Neuronal stem cell (in vitro differentiated cells): ENCODE data around the gene BLVRA.
A peak's percentile ranks its signal among the peaks of the same experiment; 100 is the strongest.
"Not testable (repeated sequence)": the region's sequence is repeated elsewhere in the genome, so short reads cannot be mapped to it uniquely, and the experiment has no call there.

Experiments used
- DNase-seq: peaks from one replicate; pipeline ENCODE4 v3.0.0-alpha.2; 2013; ENCODE audit warnings: low spot score
- H2AFZ ChIP-seq: one replicate; pipeline ENCODE4 v1.6.1; 2013; ENCODE audit warnings: mild to moderate bottlenecking, low read length, inconsistent platforms
- H2AK5ac ChIP-seq: 2 replicates; pipeline ENCODE4 v1.6.1; 2013; ENCODE audit warnings: low read depth, mild to moderate bottlenecking, inconsistent platforms, low read length, moderate library complexity, mixed read lengths
- H2BK120ac ChIP-seq: 2 replicates; pipeline ENCODE4 v1.6.1; 2013; ENCODE audit warnings: low read depth, mild to moderate bottlenecking, inconsistent platforms, low read length, moderate library complexity, mixed read lengths
- H2BK12ac ChIP-seq: one replicate; pipeline ENCODE4 v1.6.1; 2013; ENCODE audit warnings: low read length, inconsistent platforms
- H2BK15ac ChIP-seq: 2 replicates; pipeline ENCODE4 v1.6.1; 2013; ENCODE audit warnings: mild to moderate bottlenecking, low read length, inconsistent platforms, mixed read lengths
- H2BK5ac ChIP-seq: one replicate; pipeline ENCODE4 v1.6.1; 2013; ENCODE audit warnings: inconsistent platforms, mild to moderate bottlenecking, low read length, moderate library complexity
- H3K14ac ChIP-seq: one replicate; pipeline ENCODE4 v1.6.1; 2013; ENCODE audit warnings: low read length, inconsistent platforms
- H3K18ac ChIP-seq: 2 replicates; pipeline ENCODE4 v1.6.1; 2013; ENCODE audit warnings: low read length, inconsistent platforms
- H3K23ac ChIP-seq: 2 replicates; pipeline ENCODE4 v1.6.1; 2013; ENCODE audit warnings: low read depth, mild to moderate bottlenecking, mixed read lengths, low read length, inconsistent platforms; ENCODE audit not compliant: poor library complexity
- H3K27ac ChIP-seq: replicated peaks from 3 replicates; pipeline ENCODE4 v1.5.1; 2013; ENCODE audit warnings: low read length, inconsistent platforms
- H3K27me3 ChIP-seq, 3 experiments: 2 replicates each; pipeline ENCODE4 v1.6.1; 2013; ENCODE audit warnings: low read length in 3 of 3, mild to moderate bottlenecking in 2 of 3, inconsistent platforms in 1 of 3, low read depth in 1 of 3, mixed read lengths in 1 of 3, moderate library complexity in 1 of 3; ENCODE audit not compliant: control insufficient read depth in 3 of 3, insufficient read depth in 3 of 3
- H3K36me3 ChIP-seq, 2 donors: replicated peaks in 1 of 2; 2 replicates each; pipeline ENCODE4 v1.6.1; 2013; ENCODE audit warnings: low read length in 2 of 2; ENCODE audit not compliant: control insufficient read depth in 2 of 2, insufficient read depth in 2 of 2
- H3K4ac ChIP-seq: 2 replicates; pipeline ENCODE4 v1.6.1; 2013; ENCODE audit warnings: inconsistent platforms, mild to moderate bottlenecking, low read length, moderate library complexity
- H3K4me1 ChIP-seq, 2 donors: 1 replicate in 1 of 2; 2 replicates in 1 of 2; pipeline ENCODE4 v1.6.1; 2013; ENCODE audit warnings: low read length in 2 of 2, low read depth in 1 of 2; ENCODE audit not compliant: control insufficient read depth in 2 of 2, insufficient read depth in 1 of 2
- H3K4me2 ChIP-seq: one replicate; pipeline ENCODE4 v1.6.1; 2013; ENCODE audit warnings: mild to moderate bottlenecking, low read length, inconsistent platforms; ENCODE audit not compliant: insufficient read depth, poor library complexity, severe bottlenecking
- H3K4me3 ChIP-seq, 2 donors: 2 replicates each; pipeline ENCODE4 v1.5.1; 2013; ENCODE audit warnings: low read length in 2 of 2, mild to moderate bottlenecking in 2 of 2, inconsistent platforms in 1 of 2, moderate library complexity in 1 of 2
- H3K79me1 ChIP-seq: one replicate; pipeline ENCODE4 v1.6.1; 2013; ENCODE audit warnings: low read depth, mild to moderate bottlenecking, inconsistent platforms, low read length, moderate library complexity
- H3K9ac ChIP-seq: one replicate; pipeline ENCODE4 v1.6.1; 2013; ENCODE audit warnings: mild to moderate bottlenecking, low read depth, low read length, inconsistent platforms; ENCODE audit not compliant: poor library complexity
- H3K9me3 ChIP-seq, 2 donors: replicated peaks in 1 of 2; 2 replicates each; pipeline versions ENCODE3 to v1.6.1; 2013; ENCODE audit warnings: low read length in 2 of 2, mild to moderate bottlenecking in 2 of 2, inconsistent platforms in 1 of 2, low read depth in 1 of 2, mixed read lengths in 1 of 2, moderate library complexity in 1 of 2; ENCODE audit not compliant: control insufficient read depth in 2 of 2, insufficient read depth in 1 of 2
- H4K8ac ChIP-seq: one replicate; pipeline ENCODE4 v1.6.1; 2013; ENCODE audit warnings: low read depth, mild to moderate bottlenecking, inconsistent platforms, low read length, moderate library complexity
- H4K91ac ChIP-seq: one replicate; pipeline ENCODE4 v1.6.1; 2013; ENCODE audit warnings: low read length, low read depth, mild to moderate bottlenecking, inconsistent platforms; ENCODE audit not compliant: poor library complexity
- WGBS, 2 donors: extraction: QIAGEN DNeasy Blood & Tissue Kit; methylation state at CpG; one replicate each; pipeline ENCODE4 v1.1.7; 2013; ENCODE audit warnings: missing lambda C conversion rate in 2 of 2, mixed read lengths in 1 of 2; ENCODE audit not compliant: insufficient read length in 2 of 2, insufficient replicate concordance in 1 of 2; ENCODE audit errors: extremely low coverage in 2 of 2; 5-methylcytosine and 5-hydroxymethylcytosine counted together

BLVRA gene

GRCh38 chr7:43731494-43731893, 27.0 kb upstream of the BLVRA start:
- not testable (repeated sequence) for H3K23ac ChIP-seq, H3K4me1 ChIP-seq, H3K79me1 ChIP-seq, H3K4ac ChIP-seq, H2BK15ac ChIP-seq, H2AK5ac ChIP-seq, H3K27me3 ChIP-seq, H3K14ac ChIP-seq, H4K91ac ChIP-seq, H2BK120ac ChIP-seq, H3K4me3 ChIP-seq, H4K8ac ChIP-seq, H3K9ac ChIP-seq, H2AFZ ChIP-seq, H3K36me3 ChIP-seq, H2BK12ac ChIP-seq, DNase-seq, H3K27ac ChIP-seq, H3K4me2 ChIP-seq, H3K9me3 ChIP-seq, H3K18ac ChIP-seq, H2BK5ac ChIP-seq
- WGBS, 2 donors: no CpG with 5 or more reads among the region's 3 CpGs

GRCh38 chr7:43734575-43735332, 23.7 kb upstream of the BLVRA start:
- H3K4me1 ChIP-seq, H3K18ac ChIP-seq, H3K79me1 ChIP-seq, H2BK12ac ChIP-seq, H3K9me3 ChIP-seq, H2BK5ac ChIP-seq, H3K9ac ChIP-seq, H3K4me2 ChIP-seq, H2BK15ac ChIP-seq, H3K14ac ChIP-seq, H3K4ac ChIP-seq, H4K8ac ChIP-seq, H4K91ac ChIP-seq, H3K36me3 ChIP-seq, H3K4me3 ChIP-seq, H3K27me3 ChIP-seq, H2AK5ac ChIP-seq, H3K23ac ChIP-seq, H2BK120ac ChIP-seq, H3K27ac ChIP-seq, DNase-seq: not testable (repeated sequence)
- no CpG with 5 or more reads among the region's 18 CpGs for WGBS, 2 donors
- H2AFZ ChIP-seq: peak overlapping the region; percentile 56

- H2BK5ac ChIP-seq: no peak overlapping the region
- no peak overlapping the region for H3K9ac ChIP-seq
- H3K27ac ChIP-seq: no peak overlapping the region
- no peak overlapping the region for H2AFZ ChIP-seq
- H4K8ac ChIP-seq: no peak overlapping the region
- peaks cover 0 to under 1% of the 10 kb centered on the region in 2 donors for H3K4me1 ChIP-seq
- no peak overlapping the region for H3K14ac ChIP-seq
- no CpG with 5 or more reads among the region's 1 CpG for WGBS, 2 donors
- H3K79me1 ChIP-seq: no peaks in the 10 kb centered on the region
- DNase-seq: no peak
- H3K4ac ChIP-seq: no peak overlapping the region
- H3K18ac ChIP-seq: no peak overlapping the region
- H3K4me3 ChIP-seq: no peak overlapping the region
- H2BK120ac ChIP-seq: no peak overlapping the region
- H3K9me3 ChIP-seq: peaks cover 0 to 2% of the 10 kb centered on the region in 2 donors
- H2AK5ac ChIP-seq: no peak overlapping the region
- no peak overlapping the region for H4K91ac ChIP-seq
- H3K4me2 ChIP-seq: no peak overlapping the region
- no peak overlapping the region for H3K23ac ChIP-seq
- no peak overlapping the region for H2BK15ac ChIP-seq
- H3K36me3 ChIP-seq: no peaks in the 10 kb centered on the region
- peaks cover 0 to 6% (median 0%) of the 10 kb centered on the region in 3 experiments for H3K27me3 ChIP-seq
- no peak overlapping the region for H2BK12ac ChIP-seq
Observed at GRCh38 chr7:43735403-43735801, 23.1 kb upstream of the BLVRA start.

GRCh38 chr7:43735802-43736603, 22.5 kb upstream of the BLVRA start:
- Histone ChIP-seq H3K23ac (no peak overlapping the region), H4K8ac (no peak overlapping the region), H2AK5ac (no peak overlapping the region), H3K27me3 (peaks cover 0 to 6% (median 0%) of the 10 kb centered on the region in 3 experiments), H3K4me1 (no peaks in the 10 kb centered on the region), H2BK12ac (no peak overlapping the region), H3K4me2 (no peak overlapping the region), H4K91ac (no peak overlapping the region), H2BK120ac (no peak overlapping the region), H3K14ac (no peak overlapping the region), H2BK5ac (no peak overlapping the region), H2AFZ (no peak overlapping the region), H3K27ac (no peak overlapping the region), H3K4ac (no peak overlapping the region), H2BK15ac (no peak overlapping the region), H3K18ac (no peak overlapping the region), H3K79me1 (no peaks in the 10 kb centered on the region), H3K9me3 (peaks cover 0 to 2% of the 10 kb centered on the region in 2 donors), H3K36me3 (no peaks in the 10 kb centered on the region), H3K4me3 (no peak overlapping the region), H3K9ac (no peak overlapping the region)
- DNase-seq: no peak
- WGBS, 2 donors: no CpG with 5 or more reads among the region's 2 CpGs
